ENCODE measurements around the gene DRC1.

Gene DRC1

GRCh38 chr2:26469092-26469710 is 67.5 kb downstream of the DRC1 start:
- peak; percentile 68 for TF ChIP-seq CTCF (IDR thresholded peaks at IDR 0.05; ENCODE audit: insufficient read depth, missing control alignments)
- no peak for FAIRE-seq
- DNase-seq (ENCODE audit: insufficient read length, low spot score) = no peak

GRCh38 chr2:26469955-26470354 is 68.2 kb downstream of the DRC1 start:
- DNase-seq (ENCODE audit: insufficient read length, low spot score) (no peak), FAIRE-seq (no peak)
- TF ChIP-seq CTCF (IDR thresholded peaks at IDR 0.05; ENCODE audit: insufficient read depth, missing control alignments) = no peak

- FAIRE-seq (no peak), DNase-seq (ENCODE audit: insufficient read length, low spot score) (no peak)
- TF ChIP-seq CTCF (IDR thresholded peaks at IDR 0.05; ENCODE audit: insufficient read depth, missing control alignments) = no peak
Observed at GRCh38 chr2:26470601-26471260, 69.0 kb downstream of the DRC1 start.

GRCh38 chr2:26471289-26471688 is 69.6 kb downstream of the DRC1 start:
- peak; percentile 26 for TF ChIP-seq CTCF (IDR thresholded peaks at IDR 0.05; ENCODE audit: insufficient read depth, missing control alignments)
- FAIRE-seq (no peak), DNase-seq (ENCODE audit: insufficient read length, low spot score) (no peak)

- DNase-seq (ENCODE audit: insufficient read length, low spot score) (no peak), FAIRE-seq (no peak)
- TF ChIP-seq CTCF (IDR thresholded peaks at IDR 0.05; ENCODE audit: insufficient read depth, missing control alignments) = no peak
Observed at GRCh38 chr2:26471766-26472706, 70.3 kb downstream of the DRC1 start.

- DNase-seq (ENCODE audit: insufficient read length, low spot score) = no peak
- FAIRE-seq = no peak
- no peak for TF ChIP-seq CTCF (IDR thresholded peaks at IDR 0.05; ENCODE audit: insufficient read depth, missing control alignments)
Observed at GRCh38 chr2:26472821-26473655, 71.3 kb downstream of the DRC1 start.

All from D721Med (cell line).